GM12878 (cell line): ENCODE measurements around the gene CCDC177. TPM values are rescaled to one million over a fixed set of nuclear protein-coding genes. Genes with fewer than 3 reads are reported as not detected.

Experiments
- ATAC-seq: fragments of 200-7000 bp; cut with Tn5 transposase; 3 replicates; pipeline ENCODE4 v1.9.1; 2020; ENCODE audit warnings: mild to moderate bottlenecking, moderate library complexity
- BruUV-seq: library from RNA; stranded (reverse); fragments of 400-500 nt; replicated peaks from 2 replicates; lab custom pipeline; 2021; lab: Mats Ljungman, UMichigan
- CTCF ChIA-PET: fragments of 300-600 bp; sonication (Branson Sonifier 250); formaldehyde crosslinking; extraction: SDS; loops from one replicate; lab custom pipeline; 2021; ENCODE audit warnings: inconsistent platforms; lab: Yijun Ruan, JAX
- POLR2A ChIA-PET: fragments of 350-600 bp; formaldehyde crosslinking; extraction: SDS; loops from one replicate; lab custom pipeline; 2021; ENCODE audit warnings: inconsistent platforms; lab: Charles Lee
- RAD21 ChIA-PET: fragments of 300-600 bp; sonication (Branson Sonifier 250); formaldehyde crosslinking; loops from one replicate; lab custom pipeline; 2023; ENCODE audit warnings: antibody characterized with exemption; ENCODE audit not compliant: unreplicated experiment; lab: Charles Lee
- SMC1A ChIA-PET: fragments of 300-600 bp; sonication (Branson Sonifier 250); formaldehyde crosslinking; loops from one replicate; lab custom pipeline; 2023; ENCODE audit not compliant: unreplicated experiment, uncharacterized antibody; lab: Charles Lee
- DNase-seq: peaks from one replicate; pipeline ENCODE4 v3.0.0-alpha.2; 2011; ENCODE audit warnings: low read depth, low spot score
- FAIRE-seq: peaks from 3 replicates; lab custom pipeline; 2011; peaks lifted over from hg19 to GRCh38; lab: Jason Lieb, UNC
- H2AFZ ChIP-seq: 2 replicates; pipeline ENCODE4 v1.6.0; 2011; ENCODE audit warnings: low read depth, low read length, control low read depth; ENCODE audit not compliant: control insufficient read depth
- H3K27ac ChIP-seq: 2 replicates; pipeline ENCODE4 v1.5.1; 2011; ENCODE audit warnings: control low read depth; ENCODE audit not compliant: control insufficient read depth, insufficient read depth
- H3K27me3 ChIP-seq, 2 experiments: replicated peaks in 1 of 2; 2 replicates each; pipeline versions ENCODE4 v1.6.0 to v1.6.1; 2011; ENCODE audit warnings: low read length in 1 of 2; ENCODE audit not compliant: control insufficient read depth in 2 of 2, insufficient read depth in 2 of 2
- H3K36me3 ChIP-seq, 2 experiments: 2 replicates each; pipeline ENCODE4 v1.5.1; 2011; ENCODE audit warnings: low read length in 1 of 2; ENCODE audit not compliant: control insufficient read depth in 2 of 2, insufficient read depth in 2 of 2
- H3K4me1 ChIP-seq: 2 replicates; pipeline ENCODE4 v1.6.1; 2011; ENCODE audit warnings: mild to moderate bottlenecking, low read length, moderate library complexity, mixed read lengths; ENCODE audit not compliant: control insufficient read depth, insufficient read depth
- H3K4me2 ChIP-seq: 2 replicates; pipeline ENCODE4 v1.6.0; 2011; ENCODE audit warnings: control low read depth; ENCODE audit not compliant: control insufficient read depth, insufficient read depth
- H3K4me3 ChIP-seq: fragments of 200-600 bp; sonication (generic); 2 replicates; pipeline ENCODE4 v1.5.1; 2016
- H3K79me2 ChIP-seq: 2 replicates; pipeline ENCODE4 v1.6.0; 2011; ENCODE audit warnings: low read length; ENCODE audit not compliant: control insufficient read depth, insufficient read depth
- H3K9ac ChIP-seq: 2 replicates; pipeline ENCODE4 v1.8.0; 2011; ENCODE audit warnings: low read length, control low read depth, mixed read lengths; ENCODE audit not compliant: control insufficient read depth, insufficient read depth
- H3K9me3 ChIP-seq: replicated peaks from 3 replicates; pipeline ENCODE4 v1.5.1; 2011; ENCODE audit warnings: mild to moderate bottlenecking, low read length; ENCODE audit not compliant: control insufficient read depth, insufficient read depth
- H4K20me1 ChIP-seq: 2 replicates; pipeline ENCODE4 v1.6.0; 2011; ENCODE audit not compliant: control insufficient read depth, insufficient read depth
- BMI1 ChIP-seq: fragments of 450-650 bp; IDR thresholded peaks from 2 replicates; pipeline ENCODE4 v1.6.1; 2016; ENCODE audit warnings: mild to moderate bottlenecking, moderate library complexity, borderline replicate concordance
- CBX5 ChIP-seq: sonication (generic); IDR thresholded peaks from 2 replicates; pipeline ENCODE4 v1.6.1; 2016; ENCODE audit warnings: low read depth, moderate library complexity, mild to moderate bottlenecking, inconsistent platforms
- CREB1 ChIP-seq: IDR thresholded peaks from 2 replicates; pipeline ENCODE4 v1.6.1; 2012; ENCODE audit warnings: low read depth, mild to moderate bottlenecking, inconsistent platforms
- CUX1 ChIP-seq: IDR thresholded peaks from 2 replicates; pipeline ENCODE4 v1.6.1; 2012; ENCODE audit warnings: improper control_type of control experiment, low read depth, low read length; ENCODE audit not compliant: insufficient replicate concordance
- DPF2 ChIP-seq: fragments of 450-650 bp; IDR thresholded peaks from 2 replicates; pipeline ENCODE4 v1.6.1; 2017; ENCODE audit warnings: mild to moderate bottlenecking
- FOXM1 ChIP-seq: IDR thresholded peaks from 2 replicates; pipeline ENCODE4 v1.6.1; 2012; ENCODE audit warnings: low read depth, mild to moderate bottlenecking, inconsistent platforms, low read length, moderate library complexity
- IKZF1 ChIP-seq: fragments of 450-650 bp; conservative IDR thresholded peaks from 2 replicates; pipeline ENCODE4 v1.6.1; 2017; ENCODE audit warnings: antibody characterized with exemption, mild to moderate bottlenecking
- IRF5 ChIP-seq: fragments of 450-650 bp; IDR thresholded peaks from 2 replicates; pipeline ENCODE4 v1.6.1; 2017; ENCODE audit warnings: borderline replicate concordance
- KLF5 ChIP-seq: fragments of 450-650 bp; IDR thresholded peaks from 2 replicates; pipeline ENCODE4 v1.6.1; 2014; ENCODE audit warnings: mild to moderate bottlenecking; ENCODE audit not compliant: partially characterized antibody
- NFXL1 ChIP-seq: fragments of 450-650 bp; IDR thresholded peaks from 2 replicates; pipeline ENCODE4 v1.6.1; 2017; ENCODE audit warnings: antibody characterized with exemption, mild to moderate bottlenecking, borderline replicate concordance
- SREBF2 ChIP-seq: IDR thresholded peaks from 2 replicates; pipeline ENCODE4 v1.6.1; 2012; ENCODE audit warnings: mild to moderate bottlenecking, low read length
- TAF1 ChIP-seq: IDR thresholded peaks from 2 replicates; pipeline ENCODE4 v1.6.1; 2011; ENCODE audit warnings: mild to moderate bottlenecking, low read depth, low read length, borderline replicate concordance
- TBL1XR1 ChIP-seq: IDR thresholded peaks from 2 replicates; pipeline ENCODE4 v1.6.1; 2012; ENCODE audit warnings: low read depth, low read length, improper control_type of control experiment
- TCF3 ChIP-seq: IDR thresholded peaks from 2 replicates; pipeline ENCODE4 v1.6.1; 2012; ENCODE audit warnings: low read depth, mild to moderate bottlenecking, low read length, borderline replicate concordance; ENCODE audit not compliant: insufficient read depth
- TCF7 ChIP-seq: IDR thresholded peaks from 2 replicates; pipeline ENCODE4 v1.6.1; 2014; ENCODE audit warnings: antibody characterized with exemption, borderline replicate concordance
- WRNIP1 ChIP-seq: IDR thresholded peaks from 2 replicates; pipeline ENCODE4 v1.6.1; 2011; ENCODE audit warnings: low read depth, low read length, improper control_type of control experiment, borderline replicate concordance
- ZNF274 ChIP-seq: IDR thresholded peaks from one replicate; pipeline ENCODE4 v1.8.0; 2011; ENCODE audit not compliant: insufficient read length, insufficient read depth
- WGBS: methylation state at CpG from one replicate; pipeline ENCODE4 v1.1.6; 2016; ENCODE audit warnings: low lambda C conversion rate; ENCODE audit not compliant: insufficient replicate concordance, insufficient coverage; ENCODE audit errors: missing lambda C conversion rate; 5-methylcytosine and 5-hydroxymethylcytosine counted together
- in situ Hi-C: fragments of 300-500 bp; cut with MboI; formaldehyde crosslinking; loops from 9 replicates; pipeline ENCODE4 v1.14.3; 2018; ENCODE audit warnings: mixed read lengths
- intact Hi-C: fragments of 100-400 bp; cut with micrococcal nuclease; formaldehyde crosslinking; loops from one replicate; pipeline ENCODE4 v1.14.2; 2022; ENCODE audit not compliant: unreplicated experiment
- polyA plus RNA-seq, 11 experiments: library from polyadenylated mRNA; depleted of rRNA in 4 of 11; unstranded in 6 of 11; stranded (reverse) in 5 of 11; fragments of >200 nt; fragmentation: Nextera tagmentation in 4 of 11; fragmentation: Illumina TruSeq in 1 of 11; extraction: Ambion mirVana in 4 of 11; extraction: Trizol in 1 of 11; gene quantifications; 1 replicate in 1 of 11; 2 replicates in 10 of 11; pipeline versions ENCODE4 v1.2.1 to v1.2.3, GENCODE V29; 2011 to 2016; ENCODE audit warnings: inconsistent platforms in 2 of 11, missing spikeins in 2 of 11, low read depth in 1 of 11
- total RNA-seq, 4 experiments: library from RNA; depleted of rRNA in 3 of 4; stranded (reverse); fragments of >200 nt in 3 of 4; fragmentation: Illumina TruSeq in 1 of 4; extraction: Trizol in 1 of 4; gene quantifications; 2 replicates each; pipeline versions ENCODE4 v1.2.1 to v1.2.3, GENCODE V29; 2013 to 2021

The CCDC177 gene
- total and polyA plus RNA-seq, 10 of the 15 experiments (the other 5 are each of a cell fraction or from before 2014, with no cell fraction given) = not detected

- H3K27me3 ChIP-seq = peaks cover 0 to 3% of the 10 kb centered on the region in 2 experiments; a peak in 1 of 4 replicates
- WGBS = 28% methylated on average over 12 of the region's 12 CpGs
- ChIA-PET RAD21 (interaction anchor here (1.2 kb wide), 1 partner anchor 13 kb away, joined by 3 read pairs; no protein-coding TSS in a partner anchor), CTCF (no interaction called here), SMC1A (interaction anchor here (0.6 to 1.3 kb wide), 2 partner anchors 10 to 403 kb away, joined by 3 read pairs; no protein-coding TSS in a partner anchor), POLR2A (no interaction called here)
- in situ Hi-C loops = no loop called here
- peaks cover 9% of the 10 kb centered on the region for H3K4me1 ChIP-seq
- no peaks in the 10 kb centered on the region for H3K79me2 ChIP-seq
- H3K9ac ChIP-seq = no peak overlapping the region
- FAIRE-seq (no peak), DNase-seq (no peak), ATAC-seq (peak; percentile 61)
- BruUV-seq = no TSS peak
- no peak overlapping the region for H3K4me2 ChIP-seq
- no peak overlapping the region for H3K27ac ChIP-seq
- H3K4me3 ChIP-seq = no peak overlapping the region
- no peak overlapping the region for H2AFZ ChIP-seq
- H4K20me1 ChIP-seq = no peaks in the 10 kb centered on the region
- intact Hi-C loops = no loop called here
- H3K9me3 ChIP-seq = no peaks in the 10 kb centered on the region
- no peaks in the 10 kb centered on the region for H3K36me3 ChIP-seq
- TF ChIP-seq NFXL1 (no peak), TCF3 (0 out of 2 replicates have a peak, but pooled peaks have one; percentile 59), CUX1 (no peak), BMI1 (peak; percentile 39; the same call in 1 of the 2 replicates), CREB1 (0 out of 2 replicates have a peak, but pooled peaks have one; percentile 19), WRNIP1 (no peak), IRF5 (no peak), TBL1XR1 (no peak), FOXM1 (no peak), SREBF2 (no peak), IKZF1 (no peak), DPF2 (no peak), CBX5 (no peak), TAF1 (no peak), TCF7 (no peak), KLF5 (no peak), ZNF274 (no peak)
These were observed 31.1 kb downstream of the CCDC177 start for GRCh38 chr14:69543341-69544115.
